ENCODE results near the gene DDA1.

GRCh38 chr19:17340871-17341357 is 31.6 kb downstream of the DDA1 start:
- TF ChIP-seq CTCF (IDR thresholded peaks at IDR 0.05) (no peak), EP300 (IDR thresholded peaks at IDR 0.05) (no peak), POLR2AphosphoS5 (IDR thresholded peaks at IDR 0.05) (no peak)
